IMR-90 (cell line): Measurements from ENCODE around the gene TIMM10. TPM values are rescaled to one million over a fixed set of nuclear protein-coding genes. Genes with fewer than 3 reads are reported as not detected.

ENCODE experiments used
- ATAC-seq: fragments of 200-7000 bp; cut with Tn5 transposase; 2 replicates; pipeline ENCODE4 v1.9.1; 2020; ENCODE audit warnings: low read depth, mild to moderate bottlenecking, moderate library complexity
- BruUV-seq: library from RNA; stranded (reverse); fragments of 400-500 nt; replicated peaks from 2 replicates; lab custom pipeline; 2021; lab: Mats Ljungman, UMichigan
- CTCF ChIA-PET: fragments of 300-600 bp; formaldehyde crosslinking; extraction: SDS; loops from one replicate; lab custom pipeline; 2021; ENCODE audit warnings: antibody characterized with exemption; lab: Yijun Ruan, JAX
- POLR2A ChIA-PET: fragments of 300-600 bp; sonication (Branson Sonifier 250); formaldehyde crosslinking; loops from one replicate; lab custom pipeline; 2022; ENCODE audit warnings: antibody characterized with exemption; ENCODE audit not compliant: unreplicated experiment; lab: Charles Lee
- DNase-seq: peaks from one replicate; pipeline ENCODE4 v3.0.0; 2013
- H2AFZ ChIP-seq: replicated peaks from 2 replicates; pipeline ENCODE3; 2013; ENCODE audit warnings: low read length, mild to moderate bottlenecking; ENCODE audit not compliant: poor library complexity
- H2AK5ac ChIP-seq: 2 replicates; pipeline ENCODE4 v1.6.1; 2013; ENCODE audit warnings: low read depth, low read length, inconsistent platforms
- H2AK9ac ChIP-seq: replicated peaks from 2 replicates; pipeline ENCODE3; 2013; ENCODE audit warnings: mild to moderate bottlenecking, low read depth, low read length, moderate library complexity; ENCODE audit not compliant: poor library complexity
- H2BK120ac ChIP-seq: 2 replicates; pipeline ENCODE4 v1.6.1; 2013; ENCODE audit warnings: low read depth, low read length, inconsistent platforms
- H2BK15ac ChIP-seq: 3 replicates; pipeline ENCODE4 v1.6.1; 2013; ENCODE audit warnings: low read depth, low read length, inconsistent platforms
- H2BK20ac ChIP-seq: 2 replicates; pipeline ENCODE4 v1.6.1; 2013; ENCODE audit warnings: low read depth, mild to moderate bottlenecking, inconsistent platforms, low read length, moderate library complexity
- H2BK5ac ChIP-seq: 2 replicates; pipeline ENCODE4 v1.6.1; 2013; ENCODE audit warnings: mild to moderate bottlenecking, low read depth, low read length, inconsistent platforms; ENCODE audit not compliant: poor library complexity, severe bottlenecking
- H3K14ac ChIP-seq: replicated peaks from 2 replicates; pipeline ENCODE4 v1.6.1; 2013; ENCODE audit warnings: low read depth, low read length, inconsistent platforms
- H3K18ac ChIP-seq: 2 replicates; pipeline ENCODE4 v1.6.1; 2013; ENCODE audit warnings: low read depth, low read length, control low read depth
- H3K23ac ChIP-seq: 2 replicates; pipeline ENCODE4 v1.6.1; 2013; ENCODE audit warnings: low read depth, low read length, inconsistent platforms
- H3K27ac ChIP-seq: 2 replicates; pipeline ENCODE4 v1.5.1; 2013; ENCODE audit warnings: mild to moderate bottlenecking, control low read depth, low read length; ENCODE audit not compliant: insufficient read depth
- H3K27me3 ChIP-seq: 2 replicates; pipeline ENCODE4 v1.6.1; 2013; ENCODE audit warnings: low read length; ENCODE audit not compliant: control insufficient read depth, insufficient read depth
- H3K36me3 ChIP-seq: 2 replicates; pipeline ENCODE4 v1.6.1; 2013; ENCODE audit warnings: low read length, mixed read lengths; ENCODE audit not compliant: control insufficient read depth, insufficient read depth
- H3K4ac ChIP-seq: 2 replicates; pipeline ENCODE4 v1.6.1; 2013; ENCODE audit warnings: low read depth, low read length, inconsistent platforms
- H3K4me1 ChIP-seq: 2 replicates; pipeline ENCODE4 v1.6.1; 2013; ENCODE audit warnings: low read length, mixed read lengths; ENCODE audit not compliant: control insufficient read depth, insufficient read depth
- H3K4me2 ChIP-seq: 2 replicates; pipeline ENCODE4 v1.6.1; 2013; ENCODE audit warnings: low read depth, mild to moderate bottlenecking, control low read depth, low read length, moderate library complexity
- H3K4me3 ChIP-seq: 2 replicates; pipeline ENCODE4 v1.5.1; 2013; ENCODE audit warnings: low read depth, mild to moderate bottlenecking, control low read depth, low read length, moderate library complexity; ENCODE audit not compliant: insufficient read depth
- H3K56ac ChIP-seq: 2 replicates; pipeline ENCODE4 v1.6.1; 2013; ENCODE audit warnings: low read length, inconsistent platforms; ENCODE audit not compliant: insufficient read depth; ENCODE audit errors: extremely low read depth
- H3K79me1 ChIP-seq, 2 experiments: 2 replicates each; pipeline ENCODE4 v1.6.1; 2013; ENCODE audit warnings: low read length in 2 of 2, inconsistent platforms in 1 of 2, low read depth in 1 of 2
- H3K9ac ChIP-seq: 2 replicates; pipeline ENCODE4 v1.6.1; 2013; ENCODE audit warnings: low read depth, low read length, control low read depth
- H3K9me1 ChIP-seq: 2 replicates; pipeline ENCODE4 v1.6.1; 2013; ENCODE audit warnings: low read length, inconsistent platforms; ENCODE audit not compliant: insufficient read depth
- H3K9me3 ChIP-seq: 2 replicates; pipeline ENCODE4 v1.6.1; 2013; ENCODE audit warnings: low read length; ENCODE audit not compliant: control insufficient read depth, insufficient read depth
- H4K20me1 ChIP-seq: 2 replicates; pipeline ENCODE4 v1.6.1; 2013; ENCODE audit warnings: low read length, inconsistent platforms; ENCODE audit not compliant: insufficient read depth
- H4K5ac ChIP-seq: 2 replicates; pipeline ENCODE4 v1.6.1; 2013; ENCODE audit warnings: mild to moderate bottlenecking, low read depth, low read length, control low read depth
- H4K8ac ChIP-seq, 2 experiments: 2 replicates each; pipeline ENCODE4 v1.6.1; 2013; ENCODE audit warnings: low read depth in 2 of 2, low read length in 2 of 2, control low read depth in 1 of 2, inconsistent platforms in 1 of 2
- H4K91ac ChIP-seq: 2 replicates; pipeline ENCODE4 v1.6.1; 2013; ENCODE audit warnings: low read depth, low read length, inconsistent platforms; ENCODE audit not compliant: insufficient read depth
- CHD1 ChIP-seq: IDR thresholded peaks from 2 replicates; pipeline ENCODE4 v1.6.1; 2012; ENCODE audit warnings: low read depth, low read length, improper control_type of control experiment
- MXI1 ChIP-seq: IDR thresholded peaks from 2 replicates; pipeline ENCODE4 v1.6.1; 2012; ENCODE audit warnings: low read depth, mild to moderate bottlenecking, low read length, moderate library complexity, borderline replicate concordance
- NFE2L2 ChIP-seq: fragments of 150-350 bp; IDR thresholded peaks from 2 replicates; pipeline ENCODE4 v1.6.1; 2016; ENCODE audit warnings: low read depth, mild to moderate bottlenecking, low read length
- RAD21 ChIP-seq: IDR thresholded peaks from 2 replicates; pipeline ENCODE4 v1.6.1; 2012; ENCODE audit warnings: low read length, improper control_type of control experiment
- RFX5 ChIP-seq: IDR thresholded peaks from 2 replicates; pipeline ENCODE4 v1.8.0; 2012; ENCODE audit warnings: low read depth, mild to moderate bottlenecking, low read length, moderate library complexity
- WGBS, 2 experiments: methylation state at CpG; one replicate each; pipeline versions ENCODE4 v1.1.5 to v1.1.7; 2013; ENCODE audit warnings: missing lambda C conversion rate in 2 of 2; ENCODE audit not compliant: insufficient read length in 1 of 2; ENCODE audit errors: extremely low coverage in 2 of 2; 5-methylcytosine and 5-hydroxymethylcytosine counted together
- dilution Hi-C: fragments of 300-500 bp; cut with HindIII; formaldehyde crosslinking; loops from one replicate; pipeline ENCODE4 v1.14.3; 2018; ENCODE audit warnings: low sequenced_read_pairs; ENCODE audit not compliant: unreplicated experiment
- in situ Hi-C: fragments of 300-500 bp; cut with MboI; formaldehyde crosslinking; loops from 3 replicates; pipeline ENCODE4 v1.14.3; 2019; ENCODE audit warnings: low sequenced_read_pairs, inconsistent platforms, mixed read lengths
- intact Hi-C: fragments of 100-400 bp; cut with micrococcal nuclease; formaldehyde crosslinking; loops from 2 replicates; pipeline ENCODE4 v1.10.0; 2022
- polyA plus RNA-seq, 3 experiments: library from polyadenylated mRNA; depleted of rRNA; stranded (reverse); fragments of >200 nt; gene quantifications; 2 replicates each; pipeline ENCODE4 v1.2.3, GENCODE V29; 2012; ENCODE audit warnings: low replicate concordance in 1 of 3
- total RNA-seq: library from RNA; depleted of rRNA; stranded (reverse); fragments of >200 nt; gene quantifications from 2 replicates; pipeline ENCODE4 v1.2.3, GENCODE V29; 2012
- TF ChIP-seq, protein P1 (sequence below): fragments of 150-350 bp; IDR thresholded peaks from 2 replicates; pipeline ENCODE4 v1.6.1; 2017; ENCODE audit warnings: mild to moderate bottlenecking, antibody characterized with exemption, low read length, low read depth

The TIMM10 gene
- total and polyA plus RNA-seq, 2 of the 4 experiments (the other 2 are of a cell fraction), result 96.8 to 135 TPM

DNA sequence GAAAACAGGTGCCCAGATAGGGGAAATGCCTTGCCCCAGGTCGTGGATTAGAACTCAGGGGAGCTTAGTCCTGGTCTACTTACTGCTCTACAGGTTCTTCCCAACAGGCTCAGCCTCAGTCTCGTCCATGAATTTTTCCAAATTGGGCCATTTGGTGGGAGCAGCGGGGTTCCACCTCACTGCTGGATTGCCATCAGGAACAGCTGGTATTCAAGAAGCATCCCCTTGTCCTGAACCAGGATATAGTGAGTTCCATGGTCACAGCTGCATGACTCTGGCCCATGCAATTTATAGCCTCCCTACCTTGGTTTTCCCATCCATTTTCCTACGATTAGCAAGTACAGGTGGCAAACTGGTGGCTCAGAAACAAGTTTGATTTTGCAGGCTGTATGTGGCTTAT, 43.5 kb upstream of the TIMM10 start:
- H4K91ac ChIP-seq, result no peak overlapping the region
- ChIA-PET POLR2A (no interaction called here), CTCF (no interaction called here)
- ATAC-seq (no peak), DNase-seq (no peak)
- no peak overlapping the region for H3K56ac ChIP-seq
- TF ChIP-seq, protein P1, sequence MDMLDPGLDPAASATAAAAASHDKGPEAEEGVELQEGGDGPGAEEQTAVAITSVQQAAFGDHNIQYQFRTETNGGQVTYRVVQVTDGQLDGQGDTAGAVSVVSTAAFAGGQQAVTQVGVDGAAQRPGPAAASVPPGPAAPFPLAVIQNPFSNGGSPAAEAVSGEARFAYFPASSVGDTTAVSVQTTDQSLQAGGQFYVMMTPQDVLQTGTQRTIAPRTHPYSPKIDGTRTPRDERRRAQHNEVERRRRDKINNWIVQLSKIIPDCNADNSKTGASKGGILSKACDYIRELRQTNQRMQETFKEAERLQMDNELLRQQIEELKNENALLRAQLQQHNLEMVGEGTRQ, result no peak
- TF ChIP-seq CHD1, result no peak
- TF ChIP-seq RFX5, result no peak
- no peak for TF ChIP-seq MXI1
- no peak for TF ChIP-seq NFE2L2
- no peak for TF ChIP-seq RAD21
- peaks cover 4% of the 10 kb centered on the region; the same call in 1 of the 2 replicates for H3K9me1 ChIP-seq
- dilution Hi-C loops, result no loop called here
- peaks cover 5% of the 10 kb centered on the region for H3K4me1 ChIP-seq
- H3K14ac ChIP-seq, result no peak overlapping the region
- no peak overlapping the region for H3K4ac ChIP-seq
- no peaks in the 10 kb centered on the region for H3K79me1 ChIP-seq
- in situ Hi-C loops, result no loop called here
- H3K9me3 ChIP-seq, result no peaks in the 10 kb centered on the region
- no peak overlapping the region for H3K9ac ChIP-seq
- no TSS peak for BruUV-seq
- H3K36me3 ChIP-seq, result no peaks in the 10 kb centered on the region
- intact Hi-C loops, result no loop called here
- peaks cover 14% of the 10 kb centered on the region; the same call in 1 of the 2 replicates for H3K27me3 ChIP-seq
- H3K27ac ChIP-seq, result no peak overlapping the region
- H2AK5ac ChIP-seq, result no peak overlapping the region
- no peak overlapping the region for H2BK20ac ChIP-seq
- H3K4me2 ChIP-seq, result no peak overlapping the region
- WGBS, 2 experiments, result 0% methylated on average over 2 of the region's 4 CpGs; no CpG with 5 or more reads in 1 of the 2 experiments
- H3K18ac ChIP-seq, result no peak overlapping the region
- H3K4me3 ChIP-seq, result no peak overlapping the region
- no peak overlapping the region for H2AK9ac ChIP-seq
- no peak overlapping the region for H2BK15ac ChIP-seq
- H2BK5ac ChIP-seq, result no peak overlapping the region
- no peak overlapping the region for H2AFZ ChIP-seq
- no peak overlapping the region for H4K5ac ChIP-seq
- H4K8ac ChIP-seq, result no peak overlapping the region
- no peak overlapping the region for H3K23ac ChIP-seq
- H4K20me1 ChIP-seq, result no peaks in the 10 kb centered on the region
- H2BK120ac ChIP-seq, result no peak overlapping the region
